Chondrocyte (in vitro differentiated cells): ENCODE measurements around the gene MAP2K5. TPM values are rescaled to one million over a fixed set of nuclear protein-coding genes. Genes with fewer than 3 reads are reported as not detected.

Source experiments
- DNase-seq: peaks from one replicate; pipeline ENCODE4 v3.0.0; 2021; ENCODE audit warnings: mixed read lengths, low spot score
- H3K27ac Mint-ChIP-seq: one replicate; pipeline ENCODE4 v1.8.0; 2021; ENCODE audit warnings: mild to moderate bottlenecking, moderate library complexity, mixed read lengths; ENCODE audit not compliant: unreplicated experiment
- H3K27me3 Mint-ChIP-seq: 2 replicates; pipeline ENCODE4 v1.8.0; 2021; ENCODE audit warnings: low read depth, mixed read lengths
- H3K36me3 Mint-ChIP-seq: 2 replicates; pipeline ENCODE4 v1.8.0; 2021; ENCODE audit warnings: low read depth, mixed read lengths
- H3K4me1 Mint-ChIP-seq: 2 replicates; pipeline ENCODE4 v1.8.0; 2021; ENCODE audit warnings: low read depth, mild to moderate bottlenecking, mixed read lengths
- H3K4me3 Mint-ChIP-seq: one replicate; pipeline ENCODE4 v1.8.0; 2021; ENCODE audit warnings: mild to moderate bottlenecking, moderate library complexity, mixed read lengths; ENCODE audit not compliant: unreplicated experiment
- H3K9me3 Mint-ChIP-seq: 2 replicates; pipeline ENCODE4 v1.8.0; 2021; ENCODE audit warnings: low read depth, mixed read lengths
- CTCF ChIP-seq: fragments of 200-600 bp; sonication (generic); IDR thresholded peaks from 2 replicates; pipeline ENCODE4 v1.5.0; 2021; ENCODE audit warnings: antibody characterized with exemption, mild to moderate bottlenecking, moderate library complexity
- total RNA-seq: library from RNA; stranded (reverse); gene quantifications from 3 replicates; pipeline ENCODE4 v1.2.1, GENCODE V29; 2021

MAP2K5 gene
- total RNA-seq, 1 donor from 2014 or later, result 14.0 TPM

GRCh38 chr15:67805666-67806516, 263.4 kb downstream of the MAP2K5 start:
- peak; percentile 59 for DNase-seq
- Mint-ChIP-seq H3K4me1 (no peaks in the 10 kb centered on the region), H3K4me3 (no peak overlapping the region), H3K27ac (no peak overlapping the region), H3K9me3 (no peaks in the 10 kb centered on the region), H3K36me3 (peaks cover 9% of the 10 kb centered on the region), H3K27me3 (no peaks in the 10 kb centered on the region)
- no peak for TF ChIP-seq CTCF

- H3K27ac Mint-ChIP-seq, result no peak overlapping the region
- no peak overlapping the region for H3K4me3 Mint-ChIP-seq
- H3K36me3 Mint-ChIP-seq, result peaks cover 9% of the 10 kb centered on the region
- peak; percentile 85 for DNase-seq
- no peaks in the 10 kb centered on the region for H3K9me3 Mint-ChIP-seq
- no peak for TF ChIP-seq CTCF
- H3K27me3 Mint-ChIP-seq, result no peaks in the 10 kb centered on the region
- no peaks in the 10 kb centered on the region for H3K4me1 Mint-ChIP-seq
These were observed 264.0 kb downstream of the MAP2K5 start for GRCh38 chr15:67806536-67806935.

- peak; percentile 59 for DNase-seq
- H3K36me3 Mint-ChIP-seq, result peaks cover 9% of the 10 kb centered on the region
- TF ChIP-seq CTCF, result no peak
- H3K27me3 Mint-ChIP-seq, result no peaks in the 10 kb centered on the region
- no peak overlapping the region for H3K27ac Mint-ChIP-seq
- no peak overlapping the region for H3K4me3 Mint-ChIP-seq
- H3K9me3 Mint-ChIP-seq, result no peaks in the 10 kb centered on the region
- no peaks in the 10 kb centered on the region for H3K4me1 Mint-ChIP-seq
These were observed 264.6 kb downstream of the MAP2K5 start for GRCh38 chr15:67807141-67807540.

- Mint-ChIP-seq H3K4me1 (no peaks in the 10 kb centered on the region), H3K36me3 (peaks cover 9% of the 10 kb centered on the region), H3K27ac (no peak overlapping the region)
These were observed 265.3 kb downstream of the MAP2K5 start for GRCh38 chr15:67807836-67808235.

GRCh38 chr15:67808821-67809220, 266.3 kb downstream of the MAP2K5 start:
- no peaks in the 10 kb centered on the region for H3K9me3 Mint-ChIP-seq
- no peak for TF ChIP-seq CTCF
- H3K36me3 Mint-ChIP-seq, result peaks cover 9% of the 10 kb centered on the region
- no peak for DNase-seq
- H3K27me3 Mint-ChIP-seq, result no peaks in the 10 kb centered on the region
- no peak overlapping the region for H3K27ac Mint-ChIP-seq
- no peak overlapping the region for H3K4me3 Mint-ChIP-seq
- no peaks in the 10 kb centered on the region for H3K4me1 Mint-ChIP-seq

More at GRCh38 chr15:67807836-67808235, 265.3 kb downstream of the MAP2K5 start:
- no peaks in the 10 kb centered on the region for H3K27me3 Mint-ChIP-seq
- no peak for TF ChIP-seq CTCF
- no peak overlapping the region for H3K4me3 Mint-ChIP-seq
- H3K9me3 Mint-ChIP-seq, result no peaks in the 10 kb centered on the region
- no peak for DNase-seq
